ENCODE data around the gene MARF1. TPM values are rescaled to one million over a fixed set of nuclear protein-coding genes. Genes with fewer than 3 reads are reported as not detected.
A peak's percentile ranks its signal among the peaks of the same experiment; 100 is the strongest.
"Not testable (repeated sequence)": the region's sequence is repeated elsewhere in the genome, so short reads cannot be mapped to it uniquely, and the experiment has no call there.

MARF1 gene
- polyA plus RNA-seq, 1 donor (not counting 4 experiments of a cell fraction or from before 2014, with no cell fraction given) = 12.5 TPM

- TF ChIP-seq CTCF (optimal IDR thresholded peaks at IDR 0.05 in 1 of 3, IDR thresholded peaks at IDR 0.05 in 1 of 3, conservative IDR thresholded peaks at IDR 0.05 in 1 of 3; ENCODE audit: extremely low read depth in 1 of 3, insufficient read depth in 2 of 3, low read length in 3 of 3) = peak in 2 of 3 experiments; percentile 17 to 38
- H3K36me3 ChIP-seq (ENCODE audit: control insufficient read depth in 2 of 2, extremely low read depth in 1 of 2, insufficient read depth in 2 of 2, low read length in 2 of 2); H3K27me3 ChIP-seq (ENCODE audit: control insufficient read depth, extremely low read depth, insufficient read depth, low read length); H3K9me1 ChIP-seq (ENCODE audit: control insufficient read depth, extremely low read depth, insufficient read depth, low read length); H2AFZ ChIP-seq (ENCODE audit: control insufficient read depth, low read length); dilution Hi-C loops (cut with MboI; ENCODE audit: extremely low pct_ligation_motif_present, low sequenced_read_pairs); H3K9me3 ChIP-seq (ENCODE audit: control insufficient read depth, low read depth, low read length); H4K20me1 ChIP-seq (ENCODE audit: control insufficient read depth, extremely low read depth, insufficient read depth, low read length); H3K4me3 ChIP-seq (ENCODE audit: control insufficient read depth in 2 of 3, extremely low read depth in 1 of 3, insufficient read depth in 2 of 3, low read depth in 1 of 3, low read length in 3 of 3): not testable (repeated sequence)
- peak; percentile 97 for DNase-seq (ENCODE audit: low read depth, low spot score)
- Histone ChIP-seq H3K4me1 (ENCODE audit: control insufficient read depth, extremely low read depth, insufficient read depth, low read length) (peaks cover 47% of the 10 kb centered on the region), H3K9ac (ENCODE audit: control insufficient read depth, extremely low read depth, insufficient read depth, low read length) (peak overlapping the region; percentile 97), H3K27ac (ENCODE audit: control insufficient read depth, insufficient read depth, low read length) (peak overlapping the region; percentile 100), H3K79me2 (ENCODE audit: control insufficient read depth, insufficient read depth, low read length) (peaks cover 21% of the 10 kb centered on the region), H3K4me2 (ENCODE audit: control insufficient read depth, extremely low read depth, insufficient read depth, low read depth, low read length) (peak overlapping the region; percentile 95)
- FAIRE-seq = peak; percentile 41
These were observed 2.1 kb upstream of the MARF1 start for GRCh38 chr16:15644962-15645465.

GRCh38 chr16:15644267-15644961 is 1.5 kb upstream of the MARF1 start:
- Histone ChIP-seq H3K9me3 (ENCODE audit: control insufficient read depth, low read depth, low read length) (no peaks in the 10 kb centered on the region), H3K36me3 (ENCODE audit: control insufficient read depth in 2 of 2, extremely low read depth in 1 of 2, insufficient read depth in 2 of 2, low read length in 2 of 2) (peaks cover 0 to 1% of the 10 kb centered on the region in 2 experiments), H3K27me3 (ENCODE audit: control insufficient read depth, extremely low read depth, insufficient read depth, low read length) (no peaks in the 10 kb centered on the region), H2AFZ (ENCODE audit: control insufficient read depth, low read length) (no peak overlapping the region), H3K4me3 (ENCODE audit: control insufficient read depth in 2 of 3, extremely low read depth in 1 of 3, insufficient read depth in 2 of 3, low read depth in 1 of 3, low read length in 3 of 3) (peak overlapping the region; percentile 73 to 95 (median 85)), H3K9ac (ENCODE audit: control insufficient read depth, extremely low read depth, insufficient read depth, low read length) (peak overlapping the region; percentile 97), H4K20me1 (ENCODE audit: control insufficient read depth, extremely low read depth, insufficient read depth, low read length) (no peaks in the 10 kb centered on the region), H3K79me2 (ENCODE audit: control insufficient read depth, insufficient read depth, low read length) (peaks cover 24% of the 10 kb centered on the region), H3K4me1 (ENCODE audit: control insufficient read depth, extremely low read depth, insufficient read depth, low read length) (peaks cover 43% of the 10 kb centered on the region), H3K27ac (ENCODE audit: control insufficient read depth, insufficient read depth, low read length) (peak overlapping the region; percentile 100), H3K9me1 (ENCODE audit: control insufficient read depth, extremely low read depth, insufficient read depth, low read length) (no peaks in the 10 kb centered on the region), H3K4me2 (ENCODE audit: control insufficient read depth, extremely low read depth, insufficient read depth, low read depth, low read length) (peak overlapping the region; percentile 95)
- dilution Hi-C loops (cut with MboI; ENCODE audit: extremely low pct_ligation_motif_present, low sequenced_read_pairs) = no loop called here
- TF ChIP-seq CTCF (optimal IDR thresholded peaks at IDR 0.05 in 1 of 3, IDR thresholded peaks at IDR 0.05 in 1 of 3, conservative IDR thresholded peaks at IDR 0.05 in 1 of 3; ENCODE audit: extremely low read depth in 1 of 3, insufficient read depth in 2 of 3, low read length in 3 of 3) = no peak
- no peak for TF ChIP-seq EZH2 (IDR thresholded peaks at IDR 0.05; ENCODE audit: low read length)
- FAIRE-seq (peak; percentile 93), DNase-seq (ENCODE audit: low read depth, low spot score) (peak; percentile 97)
